MCF 10A (cell line): ENCODE measurements around the gene GATB. TPM values are rescaled to one million over a fixed set of nuclear protein-coding genes. Genes with fewer than 3 reads are reported as not detected.
"Not testable (repeated sequence)": the region's sequence is repeated elsewhere in the genome, so short reads cannot be mapped to it uniquely, and the experiment has no call there.

Experiments
- BruUV-seq: library from RNA; stranded (reverse); fragments of 400-500 nt; replicated peaks from 2 replicates; lab custom pipeline; 2021; lab: Mats Ljungman, UMichigan
- CTCF ChIA-PET: fragments of 300-600 bp; sonication (Branson Sonifier 250); formaldehyde crosslinking; extraction: SDS; loops from one replicate; lab custom pipeline; 2021; ENCODE audit warnings: antibody characterized with exemption, inconsistent platforms; lab: Yijun Ruan, JAX
- POLR2A ChIA-PET: fragments of 300-600, 350-650 bp; sonication (Branson Sonifier 250); formaldehyde crosslinking; extraction: SDS; loops from one replicate; lab custom pipeline; 2020; ENCODE audit warnings: antibody characterized with exemption, inconsistent platforms; lab: Yijun Ruan, JAX
- DNase-seq: peaks from one replicate; pipeline ENCODE4 v3.0.0-alpha.2; 2018; ENCODE audit not compliant: unreplicated experiment
- H3K27ac Mint-ChIP-seq: one replicate; pipeline ENCODE4 v1.8.0; 2022; ENCODE audit warnings: mild to moderate bottlenecking, low read depth, mixed read lengths; ENCODE audit not compliant: unreplicated experiment
- H3K27me3 Mint-ChIP-seq: one replicate; pipeline ENCODE4 v1.8.0; 2022; ENCODE audit warnings: mixed read lengths; ENCODE audit not compliant: insufficient read depth, unreplicated experiment
- H3K36me3 Mint-ChIP-seq: one replicate; pipeline ENCODE4 v1.8.0; 2022; ENCODE audit warnings: mild to moderate bottlenecking, moderate library complexity, mixed read lengths; ENCODE audit not compliant: insufficient read depth, unreplicated experiment
- H3K4me1 Mint-ChIP-seq: one replicate; pipeline ENCODE4 v1.8.0; 2022; ENCODE audit warnings: mixed read lengths; ENCODE audit not compliant: insufficient read depth, unreplicated experiment
- H3K4me3 Mint-ChIP-seq: one replicate; pipeline ENCODE4 v1.8.0; 2022; ENCODE audit warnings: mild to moderate bottlenecking, moderate library complexity, mixed read lengths; ENCODE audit not compliant: unreplicated experiment
- H3K9me3 Mint-ChIP-seq: one replicate; pipeline ENCODE4 v1.8.0; 2022; ENCODE audit warnings: mixed read lengths; ENCODE audit not compliant: unreplicated experiment
- CTCF ChIP-seq: fragments of 200-600 bp; IDR thresholded peaks from one replicate; pipeline ENCODE4 v1.8.0; 2022; ENCODE audit warnings: antibody characterized with exemption, mild to moderate bottlenecking; ENCODE audit not compliant: unreplicated experiment
- intact Hi-C: fragments of 100-400 bp; cut with micrococcal nuclease; formaldehyde crosslinking; loops from 2 replicates; pipeline ENCODE4 v1.14.1; 2022
- total RNA-seq: library from RNA; stranded (reverse); gene quantifications from 2 replicates; pipeline ENCODE4 v1.2.3, GENCODE V29; 2022

The GATB gene
- total RNA-seq, 1 experiment from 2014 or later, result 17.8 TPM

GRCh38 chr4:151738720-151739517 lies 21.9 kb downstream of the GATB start:
- H3K4me1 Mint-ChIP-seq, result no peaks in the 10 kb centered on the region
- peaks cover 10% of the 10 kb centered on the region for H3K9me3 Mint-ChIP-seq
- BruUV-seq, result no TSS peak
- ChIA-PET POLR2A (interaction anchor here (0.7 to 1.3 kb wide), 3 partner anchors 12 to 99 kb away, joined by 3 to 4 read pairs (median 3); no protein-coding TSS in a partner anchor), CTCF (interaction anchor here (0.6 to 2.0 kb wide), 4 partner anchors 8 to 416 kb away, joined by 3 to 6 read pairs (median 4); partner anchors contain the start of gene GATB)
- no peak overlapping the region for H3K27ac Mint-ChIP-seq
- TF ChIP-seq CTCF, result no peak
- no peak overlapping the region for H3K4me3 Mint-ChIP-seq
- DNase-seq, result no peak
- intact Hi-C loops, result no loop called here
- H3K36me3 Mint-ChIP-seq, result peaks cover 26% of the 10 kb centered on the region
- H3K27me3 Mint-ChIP-seq, result no peaks in the 10 kb centered on the region

DNA sequence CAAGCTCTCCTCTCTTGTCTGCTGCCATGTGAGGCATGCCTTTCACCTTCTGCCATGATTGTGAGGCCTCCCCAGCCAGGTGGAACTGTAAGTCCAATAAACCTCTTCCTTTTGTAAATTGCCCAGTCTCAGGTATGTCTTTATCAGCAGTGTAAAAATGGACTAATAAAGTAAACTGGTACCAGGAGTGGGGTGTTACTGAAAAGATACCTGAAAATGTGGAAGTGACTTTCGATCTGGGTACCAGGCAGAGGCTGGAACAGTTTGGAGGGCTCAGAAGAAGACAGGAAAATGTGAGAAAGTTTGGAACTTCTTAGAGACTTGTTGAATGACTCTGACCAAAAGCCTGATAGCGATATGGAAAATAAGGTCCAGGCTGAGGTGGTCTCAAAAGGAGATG lies 24.0 kb downstream of the GATB start:
- POLR2A ChIA-PET, H3K27me3 Mint-ChIP-seq, DNase-seq, BruUV-seq, H3K4me1 Mint-ChIP-seq, CTCF ChIA-PET, intact Hi-C loops, H3K9me3 Mint-ChIP-seq, H3K27ac Mint-ChIP-seq, H3K4me3 Mint-ChIP-seq: not testable (repeated sequence)
- peaks cover 26% of the 10 kb centered on the region for H3K36me3 Mint-ChIP-seq

DNA sequence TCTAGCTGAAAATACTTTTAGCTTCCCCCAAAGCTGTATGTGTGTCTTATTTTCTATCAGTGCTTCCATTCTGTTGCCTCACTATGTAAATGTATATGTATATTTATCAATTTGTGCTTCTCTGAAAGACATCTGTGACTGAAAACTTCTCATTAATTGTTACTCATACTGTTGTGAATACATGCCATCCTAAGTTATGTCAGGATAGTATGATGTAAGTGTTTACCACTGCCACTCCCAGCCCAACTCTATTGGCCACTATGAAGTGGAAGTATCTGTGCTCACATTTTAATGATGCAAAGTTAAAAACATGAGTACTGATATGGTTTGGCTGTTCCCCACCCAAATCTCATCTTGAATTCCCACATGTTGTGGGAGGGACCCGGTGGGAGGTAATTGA lies 24.4 kb downstream of the GATB start:
- TF ChIP-seq CTCF, result no peak
- Mint-ChIP-seq H3K36me3 (peaks cover 26% of the 10 kb centered on the region), H3K4me3 (no peak overlapping the region), H3K9me3 (peaks cover 10% of the 10 kb centered on the region), H3K27me3 (no peaks in the 10 kb centered on the region), H3K4me1 (no peaks in the 10 kb centered on the region), H3K27ac (no peak overlapping the region)
- no TSS peak for BruUV-seq
- ChIA-PET CTCF (interaction anchor here (0.6 kb wide), 1 partner anchor 598 kb away, joined by 3 read pairs; no protein-coding TSS in a partner anchor), POLR2A (no interaction called here)
- no peak for DNase-seq
- intact Hi-C loops, result no loop called here

- H3K4me3 Mint-ChIP-seq, H3K9me3 Mint-ChIP-seq, H3K27me3 Mint-ChIP-seq, DNase-seq, POLR2A ChIA-PET, CTCF ChIA-PET, intact Hi-C loops, H3K27ac Mint-ChIP-seq, BruUV-seq: not testable (repeated sequence)
- Mint-ChIP-seq H3K4me1 (peaks cover 23% of the 10 kb centered on the region), H3K36me3 (peaks cover 19% of the 10 kb centered on the region)
These were observed 29.1 kb downstream of the GATB start for GRCh38 chr4:151731670-151732069.
